ENCODE results near the gene BLVRA. TPM values are rescaled to one million over a fixed set of nuclear protein-coding genes. Genes with fewer than 3 reads are reported as not detected.

The BLVRA gene
- polyA plus RNA-seq, 10 donors: 27.7 to 37.1 (median 29.6) TPM

GRCh38 chr7:43851805-43852204, 93.3 kb downstream of the BLVRA start:
- no peak for DNase-seq

- no peak for DNase-seq
Measured at GRCh38 chr7:43855176-43855575, 96.7 kb downstream of the BLVRA start.

GRCh38 chr7:43856316-43856715, 97.8 kb downstream of the BLVRA start:
- no peak for DNase-seq

Other genes with a start within 250 kb of the BLVRA start
- gene STK17A, start 175.6 kb upstream of the BLVRA start, polyA plus RNA-seq (ENCODE audit: insufficient read length in 10 of 10): 10 to 100 TPM; 14.0 to 35.4 (median 22.9) TPM
- 10 to 100 TPM; 35.2 to 45.4 (median 40.7) TPM for gene COA1, start 29.2 kb upstream of the BLVRA start, polyA plus RNA-seq (ENCODE audit: insufficient read length in 10 of 10)
- 10 to 100 TPM; 58.7 to 83.7 (median 71.9) TPM for gene MRPS24, start 110.8 kb downstream of the BLVRA start, polyA plus RNA-seq (ENCODE audit: insufficient read length in 10 of 10)
- gene URGCP, start 147.9 kb downstream of the BLVRA start, polyA plus RNA-seq (ENCODE audit: insufficient read length in 10 of 10): 10 to 100 TPM; 15.7 to 22.7 (median 20.4) TPM
- gene UBE2D4, start 167.8 kb downstream of the BLVRA start, polyA plus RNA-seq (ENCODE audit: insufficient read length in 10 of 10): 10 to 100 TPM; 14.6 to 23.6 (median 20.4) TPM
- 1 to 10 TPM in 3 of 10 donors, under 1 TPM in 7; 0.20 to 2.0 (median 0.73) TPM for gene SPDYE1, start 239.2 kb downstream of the BLVRA start, polyA plus RNA-seq (ENCODE audit: insufficient read length in 10 of 10)

Data from muscle of back (tissue), 11 donors.